Activated B cell treated with CpG ODN at 0.5 μM for 24 hours (primary cell): ENCODE measurements around the gene NOTCH4. TPM values are rescaled to one million over a fixed set of nuclear protein-coding genes. Genes with fewer than 3 reads are reported as not detected.
A peak's percentile ranks its signal among the peaks of the same experiment; 100 is the strongest.

Source experiments
- ATAC-seq: fragments of 200-7000 bp; cut with Tn5 transposase; one replicate; pipeline ENCODE4 v1.10.0; 2021; ENCODE audit warnings: low read depth, mild to moderate bottlenecking, moderate library complexity
- CTCF ChIA-PET: fragments of 350-600 bp; sonication (Branson Sonifier 250); formaldehyde crosslinking; loops from one replicate; lab custom pipeline; 2021; ENCODE audit warnings: antibody characterized with exemption; lab: Charles Lee
- POLR2A ChIA-PET: fragments of 350-600 bp; sonication (Branson Sonifier 250); formaldehyde crosslinking; loops from one replicate; lab custom pipeline; 2021; ENCODE audit warnings: antibody characterized with exemption; lab: Charles Lee
- DNase-seq: peaks from one replicate; pipeline ENCODE4 v3.0.0; 2022
- H3K27ac Mint-ChIP-seq: one replicate; pipeline ENCODE4 v1.8.0; 2020; ENCODE audit warnings: mixed read lengths
- H3K27me3 Mint-ChIP-seq: one replicate; pipeline ENCODE4 v1.8.0; 2021; ENCODE audit warnings: mixed read lengths
- H3K36me3 Mint-ChIP-seq: one replicate; pipeline ENCODE4 v1.8.0; 2021; ENCODE audit warnings: low read depth, mixed read lengths
- H3K4me1 Mint-ChIP-seq: one replicate; pipeline ENCODE4 v1.8.0; 2021; ENCODE audit warnings: mixed read lengths
- H3K4me3 Mint-ChIP-seq: one replicate; pipeline ENCODE4 v1.8.0; 2020; ENCODE audit warnings: mild to moderate bottlenecking, mixed read lengths
- H3K9me3 Mint-ChIP-seq: one replicate; pipeline ENCODE4 v1.8.0; 2020; ENCODE audit warnings: mixed read lengths
- intact Hi-C: fragments of 100-400 bp; cut with micrococcal nuclease; formaldehyde crosslinking; loops from one replicate; pipeline ENCODE4 v1.15.1; 2024
- total RNA-seq: library from RNA; stranded (reverse); gene quantifications from 2 replicates; pipeline ENCODE4 v1.2.3, GENCODE V29; 2022
- TF ChIP-seq, protein P1 (sequence below): fragments of 200-600 bp; IDR thresholded peaks from one replicate; pipeline ENCODE4 v1.8.0; 2022; ENCODE audit warnings: antibody characterized with exemption, mild to moderate bottlenecking

The NOTCH4 gene
- total RNA-seq, 1 donor from 2014 or later = 3.3 TPM

DNA sequence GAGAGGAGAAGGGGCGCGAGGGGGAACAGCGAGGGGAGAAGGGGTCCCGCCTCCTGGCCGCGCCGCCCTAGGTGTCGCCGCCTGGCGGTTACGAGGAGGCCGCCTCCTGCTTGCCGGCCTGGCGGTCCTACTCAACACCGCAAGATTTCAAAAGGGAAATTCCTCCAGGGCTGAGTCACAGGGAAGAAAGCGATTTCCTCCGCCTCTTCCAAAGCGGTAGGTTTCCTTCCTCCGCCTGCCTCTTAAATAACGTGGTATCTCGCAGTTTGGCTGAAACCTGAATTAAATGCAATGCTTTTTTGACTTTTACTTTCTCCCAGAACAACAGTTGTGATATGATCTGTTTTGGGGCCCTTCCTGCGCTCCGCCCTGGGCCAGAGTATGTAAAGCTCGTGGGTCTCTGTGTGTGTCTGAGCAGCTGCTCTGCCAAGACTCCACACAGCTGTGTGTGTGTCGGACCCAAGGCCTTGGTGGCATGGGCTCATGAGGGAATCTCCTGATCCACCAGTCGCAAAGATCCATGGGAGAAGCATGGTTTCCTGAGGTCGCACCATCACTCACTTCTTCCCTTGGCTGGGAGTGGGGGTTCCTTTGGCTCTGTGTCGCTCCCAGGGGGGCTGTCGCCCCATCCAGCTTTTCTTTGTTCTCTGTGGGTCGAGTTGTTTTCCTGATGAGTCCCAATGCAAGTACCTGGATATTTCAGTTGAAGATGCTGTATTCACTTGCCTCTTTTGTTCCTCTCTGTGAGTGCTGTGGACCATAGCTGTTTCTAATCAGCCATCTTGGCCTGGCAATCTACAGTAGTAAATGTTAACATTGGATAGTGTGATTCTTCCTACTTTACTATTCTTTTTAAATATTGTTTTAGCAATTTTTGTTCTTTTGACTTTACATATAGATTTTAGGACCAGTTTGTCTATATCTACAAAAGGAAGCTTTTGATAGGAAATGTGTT, 31.6 kb upstream of the NOTCH4 start:
- ChIA-PET POLR2A (interaction anchor here (0.6 to 3.0 kb wide), 17 partner anchors 9 to 1044 kb away, joined by 3 to 24 read pairs (median 4); partner anchors contain the start of genes GPSM3, PBX2, PSMB9 and TAP1), CTCF (interaction anchor here (0.6 to 2.7 kb wide), 18 partner anchors 10 to 613 kb away, joined by 3 to 21 read pairs (median 4); partner anchors contain the start of gene TAP2)
- DNase-seq = peak; percentile 54
- intact Hi-C loops = loop anchor here (1.0 to 5.0 kb wide), 4 partner anchors 16 to 87 kb away; no protein-coding TSS in a partner anchor
- H3K4me3 Mint-ChIP-seq = peak overlapping the region; percentile 84
- H3K4me1 Mint-ChIP-seq = peaks cover 77% of the 10 kb centered on the region
- ATAC-seq = peak; percentile 79
- H3K36me3 Mint-ChIP-seq = peaks cover 11% of the 10 kb centered on the region
- peak overlapping the region; percentile 92 for H3K27ac Mint-ChIP-seq
- TF ChIP-seq, protein P1, sequence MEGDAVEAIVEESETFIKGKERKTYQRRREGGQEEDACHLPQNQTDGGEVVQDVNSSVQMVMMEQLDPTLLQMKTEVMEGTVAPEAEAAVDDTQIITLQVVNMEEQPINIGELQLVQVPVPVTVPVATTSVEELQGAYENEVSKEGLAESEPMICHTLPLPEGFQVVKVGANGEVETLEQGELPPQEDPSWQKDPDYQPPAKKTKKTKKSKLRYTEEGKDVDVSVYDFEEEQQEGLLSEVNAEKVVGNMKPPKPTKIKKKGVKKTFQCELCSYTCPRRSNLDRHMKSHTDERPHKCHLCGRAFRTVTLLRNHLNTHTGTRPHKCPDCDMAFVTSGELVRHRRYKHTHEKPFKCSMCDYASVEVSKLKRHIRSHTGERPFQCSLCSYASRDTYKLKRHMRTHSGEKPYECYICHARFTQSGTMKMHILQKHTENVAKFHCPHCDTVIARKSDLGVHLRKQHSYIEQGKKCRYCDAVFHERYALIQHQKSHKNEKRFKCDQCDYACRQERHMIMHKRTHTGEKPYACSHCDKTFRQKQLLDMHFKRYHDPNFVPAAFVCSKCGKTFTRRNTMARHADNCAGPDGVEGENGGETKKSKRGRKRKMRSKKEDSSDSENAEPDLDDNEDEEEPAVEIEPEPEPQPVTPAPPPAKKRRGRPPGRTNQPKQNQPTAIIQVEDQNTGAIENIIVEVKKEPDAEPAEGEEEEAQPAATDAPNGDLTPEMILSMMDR = peak; percentile 39
- H3K27me3 Mint-ChIP-seq = no peaks in the 10 kb centered on the region
- no peaks in the 10 kb centered on the region for H3K9me3 Mint-ChIP-seq

DNA sequence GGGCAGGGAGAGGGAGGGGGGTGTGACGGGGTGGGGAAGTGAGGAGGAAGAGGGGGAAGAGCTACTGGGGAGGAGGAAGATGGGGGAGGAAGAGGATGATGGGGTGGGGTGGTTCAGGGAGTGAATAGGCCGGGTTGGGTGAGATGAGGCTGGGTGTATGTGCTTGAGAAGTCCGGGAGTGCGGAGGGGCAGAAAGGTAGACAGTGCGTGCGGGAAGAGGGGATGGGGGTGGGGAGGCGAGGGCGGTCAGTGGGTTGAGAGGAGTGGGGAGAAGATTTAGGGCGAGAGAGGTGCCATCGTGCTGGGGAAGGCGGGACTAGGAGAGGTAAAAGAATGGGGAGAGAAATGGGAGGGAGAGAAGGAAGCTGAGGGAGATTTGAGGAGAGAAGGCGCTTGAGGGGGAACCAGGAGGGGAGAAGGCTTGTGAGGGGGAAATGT, 30.9 kb upstream of the NOTCH4 start:
- TF ChIP-seq, protein P1 = peak; percentile 1
- no peaks in the 10 kb centered on the region for H3K9me3 Mint-ChIP-seq
- H3K4me3 Mint-ChIP-seq = peak overlapping the region; percentile 84
- H3K4me1 Mint-ChIP-seq = peaks cover 72% of the 10 kb centered on the region
- peaks cover 11% of the 10 kb centered on the region for H3K36me3 Mint-ChIP-seq
- POLR2A ChIA-PET = interaction anchor here (0.7 to 3.0 kb wide), 11 partner anchors 13 to 896 kb away, joined by 3 to 24 read pairs (median 8); partner anchors contain the start of genes GPSM3, PBX2 and TAP2
- DNase-seq = no peak
- CTCF ChIA-PET = interaction anchor here (0.9 to 2.7 kb wide), 8 partner anchors 9 to 613 kb away, joined by 3 to 21 read pairs (median 6); no protein-coding TSS in a partner anchor
- H3K27me3 Mint-ChIP-seq = no peaks in the 10 kb centered on the region
- ATAC-seq = no peak
- intact Hi-C loops = loop anchor here (1.0 to 5.0 kb wide), 4 partner anchors 17 to 88 kb away; no protein-coding TSS in a partner anchor
- peak overlapping the region; percentile 92 for H3K27ac Mint-ChIP-seq

DNA sequence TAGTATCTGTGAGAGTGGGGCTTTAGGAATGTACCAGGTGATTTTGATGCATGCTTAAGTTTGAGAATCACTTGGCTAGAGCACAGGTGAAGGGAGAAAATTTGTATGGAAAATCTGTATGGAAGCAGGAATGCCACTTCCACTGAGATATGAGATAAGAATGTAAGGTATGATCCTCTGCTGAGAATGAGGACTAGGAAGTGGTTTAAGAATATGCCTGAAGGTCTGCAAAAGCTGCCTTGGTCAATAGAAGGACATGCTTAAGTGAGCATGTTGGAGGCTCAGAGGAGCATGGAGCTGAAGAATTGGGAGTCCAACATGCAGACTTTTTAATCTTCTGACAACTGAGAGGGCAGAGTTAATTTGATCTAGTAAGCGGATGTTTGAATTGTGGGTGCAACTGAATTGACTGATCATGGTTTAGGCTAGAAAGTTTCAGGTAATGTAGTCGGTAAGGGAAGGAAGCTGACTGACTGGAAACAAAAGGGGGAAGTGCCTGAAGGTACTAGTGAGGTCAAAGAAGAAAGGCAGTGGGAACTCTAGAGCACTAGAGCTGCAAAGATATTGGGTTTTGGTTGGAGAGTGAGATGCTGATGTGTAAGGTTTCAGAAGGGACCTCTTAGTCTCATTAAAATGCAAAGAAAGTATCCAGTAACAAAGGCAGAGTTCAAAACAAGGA, 28.6 kb upstream of the NOTCH4 start:
- Mint-ChIP-seq H3K27me3 (no peaks in the 10 kb centered on the region), H3K4me3 (peak overlapping the region; percentile 36), H3K4me1 (peaks cover 56% of the 10 kb centered on the region), H3K27ac (peak overlapping the region; percentile 76), H3K36me3 (peaks cover 2% of the 10 kb centered on the region), H3K9me3 (no peaks in the 10 kb centered on the region)
- ChIA-PET POLR2A (interaction anchor here (0.5 to 3.0 kb wide), 8 partner anchors 16 to 195 kb away, joined by 3 to 9 read pairs (median 4); partner anchors contain the start of genes FKBPL and PBX2), CTCF (interaction anchor here (0.7 to 1.8 kb wide), 3 partner anchors 161 to 542 kb away, joined by 3 to 4 read pairs (median 3); no protein-coding TSS in a partner anchor)
- TF ChIP-seq, protein P1 = no peak
- intact Hi-C loops = no loop called here
- ATAC-seq = peak; percentile 48
- no peak for DNase-seq

DNA sequence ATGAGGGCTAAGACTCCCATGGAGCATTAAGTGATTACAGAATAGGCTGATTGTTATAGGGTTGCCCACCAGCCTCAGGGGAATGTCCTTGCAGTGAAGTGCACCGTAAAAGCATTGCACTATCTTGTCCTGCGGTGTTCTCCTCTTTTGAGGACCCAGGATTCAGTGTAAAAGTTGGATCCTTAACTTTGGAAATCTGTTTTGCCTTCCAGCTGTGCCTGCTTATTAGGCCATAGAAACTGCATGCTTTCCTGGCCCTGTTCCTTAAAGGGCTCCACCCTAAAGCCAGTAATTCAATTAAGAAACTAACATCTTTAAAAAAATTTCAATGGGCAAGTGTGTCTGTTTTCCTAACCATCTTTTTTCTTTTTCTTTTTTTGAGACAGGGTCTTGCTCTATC, 25.4 kb upstream of the NOTCH4 start:
- no peak for ATAC-seq
- H3K27ac Mint-ChIP-seq = no peak overlapping the region
- no peaks in the 10 kb centered on the region for H3K36me3 Mint-ChIP-seq
- POLR2A ChIA-PET = interaction anchor here (0.6 kb wide), 1 partner anchor 354 kb away, joined by 3 read pairs; no protein-coding TSS in a partner anchor
- intact Hi-C loops = loop anchor here (10.0 kb wide), 1 partner anchor 616 kb away; no protein-coding TSS in a partner anchor
- DNase-seq = no peak
- CTCF ChIA-PET = interaction anchor here (0.6 to 1.2 kb wide), 5 partner anchors 8 to 619 kb away, joined by 3 to 6 read pairs (median 3); no protein-coding TSS in a partner anchor
- no peaks in the 10 kb centered on the region for H3K9me3 Mint-ChIP-seq
- TF ChIP-seq, protein P1 = no peak
- H3K27me3 Mint-ChIP-seq = no peaks in the 10 kb centered on the region
- no peak overlapping the region for H3K4me3 Mint-ChIP-seq
- peaks cover 42% of the 10 kb centered on the region for H3K4me1 Mint-ChIP-seq
